Rectal smooth muscle tissue (tissue), 1 donor: ENCODE measurements around the gene CLTCL1.

Source experiments
- H3K27ac ChIP-seq: one replicate; pipeline ENCODE4 v1.7.0; 2013; ENCODE audit warnings: low read depth, low read length, inconsistent platforms
- H3K27me3 ChIP-seq: one replicate; pipeline ENCODE4 v1.7.0; 2013; ENCODE audit warnings: low read length; ENCODE audit not compliant: control insufficient read depth, insufficient read depth
- H3K36me3 ChIP-seq: one replicate; pipeline ENCODE4 v1.7.0; 2013; ENCODE audit warnings: low read length; ENCODE audit not compliant: control insufficient read depth, insufficient read depth
- H3K4me1 ChIP-seq: one replicate; pipeline ENCODE4 v1.7.0; 2013; ENCODE audit warnings: low read length; ENCODE audit not compliant: control insufficient read depth, insufficient read depth
- H3K4me3 ChIP-seq: one replicate; pipeline ENCODE4 v1.7.0; 2013; ENCODE audit warnings: low read length
- H3K9ac ChIP-seq: one replicate; pipeline ENCODE4 v1.7.0; 2013; ENCODE audit warnings: low read length

CLTCL1 gene

DNA sequence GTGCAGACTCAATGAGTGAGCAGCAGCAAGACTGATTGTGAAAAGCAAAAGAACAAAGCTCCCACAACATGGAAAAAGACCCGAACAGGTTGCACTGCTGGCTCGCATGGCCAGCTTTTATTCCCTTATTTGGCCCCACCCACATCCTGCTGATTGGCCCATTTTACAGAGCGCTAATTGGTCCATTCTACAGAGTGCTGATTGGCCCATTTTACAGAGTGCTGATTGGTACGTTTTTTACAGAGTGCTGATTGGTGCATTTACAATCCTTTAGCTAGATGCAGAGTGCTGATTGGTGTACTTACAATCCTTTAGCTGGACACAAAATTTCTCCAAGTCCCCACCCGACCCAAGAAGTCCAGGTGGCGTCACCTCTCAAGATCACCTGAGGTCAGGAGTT lies 97.6 kb downstream of the CLTCL1 start:
- Histone ChIP-seq H3K4me3 (no peak overlapping the region), H3K27me3 (no peaks in the 10 kb centered on the region)

DNA sequence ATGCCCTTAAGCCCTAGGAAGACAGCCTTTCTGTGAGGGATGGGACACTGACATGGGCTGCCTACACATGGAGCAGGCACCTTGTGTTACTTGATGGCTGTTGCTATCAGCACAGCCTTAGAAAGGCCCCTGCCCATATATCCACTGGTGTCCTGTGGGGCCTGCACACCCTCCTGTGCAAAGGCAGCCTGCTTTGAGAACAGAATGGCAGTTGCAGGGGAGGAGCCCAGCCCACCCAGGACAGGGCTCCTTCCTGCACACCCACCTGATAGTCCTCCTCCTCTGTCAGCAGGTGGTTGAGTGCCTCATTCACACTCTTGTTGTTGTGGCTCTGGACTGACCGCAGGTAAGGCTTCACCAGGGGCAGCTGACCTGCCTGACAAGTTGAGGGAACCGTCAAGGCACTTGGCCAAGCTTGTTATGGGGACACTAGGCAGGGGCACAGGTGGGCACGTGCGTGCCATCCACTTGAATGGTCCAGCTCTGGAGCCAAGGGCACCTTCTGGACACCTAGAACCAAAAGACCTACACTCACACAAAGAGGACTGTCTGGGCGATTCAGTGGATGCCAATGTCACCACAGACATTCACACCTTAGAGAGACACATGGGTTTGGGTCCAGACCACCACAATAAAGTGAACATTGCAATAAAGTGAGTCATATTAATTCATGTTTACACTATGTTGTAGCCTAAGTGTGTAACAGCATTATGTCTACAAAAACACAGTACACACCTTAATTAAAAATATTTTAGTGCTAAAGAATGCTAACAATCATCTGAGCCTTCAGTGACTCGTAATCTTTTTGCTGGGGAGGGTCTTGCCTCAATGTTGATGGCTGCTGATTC lies 103.6 kb downstream of the CLTCL1 start:
- no peak overlapping the region for H3K27ac ChIP-seq
- no peak overlapping the region for H3K4me3 ChIP-seq
- H3K27me3 ChIP-seq = no peaks in the 10 kb centered on the region
- H3K4me1 ChIP-seq = no peaks in the 10 kb centered on the region
- H3K36me3 ChIP-seq = peaks cover 2% of the 10 kb centered on the region
- H3K9ac ChIP-seq = no peak overlapping the region

More for the DNA sequence above, 97.6 kb downstream of the CLTCL1 start:
- no peaks in the 10 kb centered on the region for H3K36me3 ChIP-seq
- no peaks in the 10 kb centered on the region for H3K4me1 ChIP-seq
- no peak overlapping the region for H3K9ac ChIP-seq
- H3K27ac ChIP-seq = no peak overlapping the region

DNA sequence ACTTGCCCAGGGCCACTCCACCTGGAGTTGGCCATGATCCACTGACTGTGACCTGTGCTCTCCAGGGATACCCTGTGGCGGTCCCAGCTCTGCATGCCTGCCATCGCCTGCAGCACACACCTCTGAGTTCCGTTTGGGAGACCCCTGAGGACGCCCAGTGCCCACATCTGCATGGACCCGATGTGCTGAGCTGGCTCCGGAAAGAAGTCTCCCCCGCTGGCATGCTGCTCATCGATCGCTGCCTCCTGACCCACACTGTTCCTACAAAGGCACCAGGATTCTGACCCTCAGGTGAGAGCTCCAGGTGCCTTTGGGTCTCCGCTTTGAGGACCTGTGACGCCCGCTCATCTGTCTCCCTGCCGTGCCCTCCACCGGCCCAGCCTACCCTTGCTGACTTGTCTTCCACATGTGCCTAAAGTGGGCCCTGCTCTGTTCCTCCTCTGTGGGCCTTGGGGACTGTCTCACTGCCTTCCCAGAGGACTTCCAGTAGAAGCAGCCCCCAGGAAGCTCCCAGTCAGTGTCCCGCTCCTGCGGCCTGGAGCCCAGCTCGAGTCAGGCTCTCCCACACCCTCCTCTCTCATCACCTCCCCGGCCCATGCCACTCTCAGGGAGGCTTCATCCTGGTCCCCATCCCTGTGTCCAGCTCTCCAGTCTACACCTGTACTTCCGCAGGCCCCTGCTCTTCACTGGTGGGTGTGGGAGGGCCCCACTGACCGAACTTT lies 107.1 kb downstream of the CLTCL1 start:
- Histone ChIP-seq H3K9ac (no peak overlapping the region), H3K36me3 (peaks cover 2% of the 10 kb centered on the region), H3K27ac (no peak overlapping the region), H3K4me3 (no peak overlapping the region), H3K27me3 (no peaks in the 10 kb centered on the region), H3K4me1 (peaks cover 3% of the 10 kb centered on the region)

DNA sequence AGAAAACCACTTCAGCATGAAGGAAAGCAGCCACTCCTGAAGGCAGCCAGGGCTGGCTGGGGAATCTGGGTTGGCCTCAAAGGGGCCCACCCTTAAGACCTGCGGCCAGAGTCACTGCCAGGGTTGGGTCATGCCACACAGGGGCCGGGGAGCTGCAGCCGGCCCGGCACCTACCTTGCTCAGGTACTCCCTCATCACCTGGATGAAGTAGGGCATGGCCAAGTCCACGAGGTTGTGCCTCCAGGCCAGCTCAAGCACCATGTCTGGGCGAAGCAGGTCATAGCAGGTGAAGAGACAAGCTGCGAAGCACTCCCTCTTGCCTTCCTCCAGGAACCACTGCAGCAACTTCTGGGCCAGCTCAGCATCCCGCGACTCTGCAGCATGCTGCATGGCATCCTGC lies 108.3 kb downstream of the CLTCL1 start:
- H3K27me3 ChIP-seq = no peaks in the 10 kb centered on the region
- H3K27ac ChIP-seq = no peak overlapping the region
- peaks cover 2% of the 10 kb centered on the region for H3K36me3 ChIP-seq
- no peak overlapping the region for H3K9ac ChIP-seq
- H3K4me3 ChIP-seq = no peak overlapping the region
- peaks cover 7% of the 10 kb centered on the region for H3K4me1 ChIP-seq

DNA sequence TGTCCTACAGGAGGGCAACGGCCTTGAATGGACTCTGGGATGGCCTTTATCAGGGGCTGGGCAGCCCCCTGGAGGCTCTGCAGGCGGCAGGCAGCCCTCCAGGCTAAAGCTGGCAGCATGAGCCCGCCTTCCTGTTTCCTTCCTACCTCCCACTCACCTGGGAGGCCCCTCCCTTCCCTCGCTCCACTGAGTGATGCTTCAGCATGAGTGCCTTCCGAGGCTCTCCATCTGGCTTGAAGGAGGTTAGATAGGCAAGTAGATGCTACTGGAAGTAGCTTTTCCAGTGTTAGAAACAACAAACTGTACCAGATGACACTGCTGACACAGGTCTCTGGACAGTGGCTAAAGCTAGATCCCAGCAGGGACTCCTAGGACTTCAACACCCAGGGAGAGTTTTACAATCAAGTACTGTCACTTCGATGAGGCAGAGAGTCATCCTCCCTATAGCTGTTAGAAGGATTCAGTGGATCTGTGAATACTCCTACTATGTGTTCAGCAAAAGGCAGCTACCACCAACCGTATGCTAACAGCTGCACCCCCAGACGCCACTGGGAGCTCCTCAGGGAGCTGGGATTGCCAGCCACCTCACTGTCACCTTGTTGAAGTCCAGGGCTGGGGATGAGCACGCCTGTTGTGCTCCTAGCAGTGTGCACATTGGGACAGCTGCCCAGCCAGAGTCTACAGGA lies 108.9 kb downstream of the CLTCL1 start:
- Histone ChIP-seq H3K4me1 (peaks cover 9% of the 10 kb centered on the region), H3K27me3 (no peaks in the 10 kb centered on the region), H3K27ac (no peak overlapping the region), H3K9ac (no peak overlapping the region), H3K4me3 (no peak overlapping the region), H3K36me3 (peaks cover 1% of the 10 kb centered on the region)

DNA sequence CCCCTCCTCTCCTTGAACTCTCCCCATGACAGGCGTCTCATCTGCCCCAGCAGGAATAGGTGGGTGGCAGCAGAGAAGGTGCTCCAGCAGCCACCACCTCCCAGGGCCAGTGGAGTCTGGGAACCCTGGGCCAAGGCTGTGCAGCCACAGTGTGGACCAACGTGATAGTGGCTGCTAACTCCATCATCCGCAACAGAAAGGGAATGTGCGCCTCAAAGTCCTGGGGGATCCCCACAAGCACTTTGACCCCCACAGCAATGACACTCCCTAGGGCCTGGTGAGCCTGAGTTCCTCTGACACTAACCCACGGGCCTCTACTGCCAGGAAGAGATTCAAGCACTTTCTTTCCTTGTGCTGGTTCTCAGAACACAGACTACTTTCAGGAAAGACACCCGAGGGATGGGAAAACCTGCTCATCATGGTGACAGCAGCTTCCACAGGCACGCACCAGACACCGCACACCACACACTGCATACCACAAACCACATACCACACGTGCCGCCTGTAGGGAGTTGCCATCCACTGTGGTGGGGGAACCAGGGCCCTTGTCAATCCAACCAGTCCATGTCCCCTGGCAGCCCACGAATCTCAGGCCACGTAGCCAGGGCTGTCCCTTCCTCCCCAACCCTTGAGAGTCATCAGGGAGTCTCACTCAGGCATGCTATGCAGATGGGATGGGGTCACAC lies 109.6 kb downstream of the CLTCL1 start:
- Histone ChIP-seq H3K27me3 (no peaks in the 10 kb centered on the region), H3K4me1 (peaks cover 13% of the 10 kb centered on the region), H3K4me3 (no peak overlapping the region), H3K36me3 (no peaks in the 10 kb centered on the region), H3K9ac (no peak overlapping the region), H3K27ac (no peak overlapping the region)

DNA sequence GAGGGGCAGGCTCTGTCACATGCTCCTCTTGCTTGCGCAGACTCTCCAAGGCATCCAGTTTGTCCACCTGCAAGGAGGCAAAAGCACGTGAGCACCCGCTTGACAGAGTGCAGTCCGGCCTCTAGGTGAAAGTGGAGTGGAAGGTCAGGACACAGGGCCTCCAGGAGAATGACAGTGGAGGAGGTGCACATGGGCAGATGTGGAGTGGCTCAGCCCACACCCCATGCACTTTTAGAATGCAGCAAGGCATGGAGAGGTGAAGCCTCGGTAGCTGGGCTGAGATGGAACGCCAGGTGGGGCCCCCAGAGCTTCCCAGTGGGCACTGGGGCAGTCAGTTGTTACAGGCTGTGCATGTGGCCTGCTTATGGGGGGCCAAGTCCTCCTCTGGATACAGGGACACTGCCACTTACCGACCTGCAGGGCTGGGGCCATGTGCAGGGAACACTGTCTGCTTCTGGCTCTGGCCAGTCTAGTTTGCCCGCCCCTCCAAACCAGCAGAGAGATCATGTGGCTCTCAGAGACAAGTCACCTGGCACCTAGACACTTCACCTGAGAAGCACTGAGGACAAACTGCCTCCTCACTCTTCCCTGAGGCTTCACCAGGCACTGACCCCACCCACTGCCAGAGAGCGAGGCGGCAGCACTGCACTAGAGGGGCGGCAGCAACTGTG lies 110.6 kb downstream of the CLTCL1 start:
- no peaks in the 10 kb centered on the region for H3K27me3 ChIP-seq
- no peak overlapping the region for H3K27ac ChIP-seq
- H3K9ac ChIP-seq = no peak overlapping the region
- H3K4me3 ChIP-seq = no peak overlapping the region
- H3K4me1 ChIP-seq = peaks cover 13% of the 10 kb centered on the region
- H3K36me3 ChIP-seq = no peaks in the 10 kb centered on the region

DNA sequence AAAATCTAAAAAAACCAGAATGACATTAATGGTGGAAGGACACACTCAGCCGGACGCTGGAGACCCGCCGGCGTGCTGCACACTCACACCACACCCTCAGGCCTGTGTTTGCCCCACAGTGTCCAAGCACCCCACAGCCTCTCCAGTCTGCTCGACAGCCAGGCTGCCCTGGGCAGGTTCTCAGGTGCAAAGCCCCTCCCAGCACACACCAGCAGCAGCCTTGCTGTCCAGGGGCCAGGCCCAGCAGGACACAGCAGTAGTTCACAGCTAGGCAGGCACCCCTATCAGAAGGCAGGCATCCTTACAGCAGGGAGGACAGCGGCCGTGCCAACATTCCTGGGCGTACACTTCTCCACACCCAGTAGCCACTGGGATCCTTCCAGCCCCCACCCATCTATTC lies 111.3 kb downstream of the CLTCL1 start:
- Histone ChIP-seq H3K27me3 (no peaks in the 10 kb centered on the region), H3K4me3 (no peak overlapping the region), H3K27ac (no peak overlapping the region), H3K4me1 (peaks cover 13% of the 10 kb centered on the region), H3K9ac (no peak overlapping the region), H3K36me3 (peaks cover 2% of the 10 kb centered on the region)

DNA sequence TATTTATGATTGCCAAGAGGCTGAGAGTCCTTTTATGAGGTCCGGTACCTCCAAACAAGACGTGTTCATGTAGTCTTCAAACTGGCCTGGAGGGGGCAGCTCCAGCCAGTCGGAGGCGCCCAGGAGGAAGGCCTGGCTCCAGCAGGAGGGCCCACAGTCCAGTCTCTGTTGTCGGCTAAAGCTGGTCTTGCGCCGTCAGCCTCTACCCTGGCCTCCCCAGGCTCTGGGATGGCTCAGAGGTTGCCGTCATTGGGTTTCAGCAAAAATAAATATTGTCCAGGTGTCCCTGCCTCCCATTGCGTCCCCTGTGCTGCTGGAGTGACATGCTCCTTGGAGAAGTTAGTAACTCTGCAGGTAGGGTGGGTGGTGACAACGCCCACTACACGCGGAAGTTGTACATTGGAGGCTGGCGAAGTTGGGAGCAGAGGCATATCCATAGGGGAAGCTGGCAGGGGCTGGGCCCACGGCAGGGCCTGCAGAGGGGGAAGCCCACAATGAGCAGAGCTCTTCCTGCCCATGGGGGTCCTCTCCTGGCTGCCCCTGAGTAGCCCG lies 111.9 kb downstream of the CLTCL1 start:
- no peaks in the 10 kb centered on the region for H3K27me3 ChIP-seq
- peaks cover 2% of the 10 kb centered on the region for H3K36me3 ChIP-seq
- H3K4me1 ChIP-seq = peaks cover 13% of the 10 kb centered on the region
- peak overlapping the region; percentile 68 for H3K9ac ChIP-seq
- peak overlapping the region; percentile 78 for H3K27ac ChIP-seq
- peak overlapping the region; percentile 71 for H3K4me3 ChIP-seq

DNA sequence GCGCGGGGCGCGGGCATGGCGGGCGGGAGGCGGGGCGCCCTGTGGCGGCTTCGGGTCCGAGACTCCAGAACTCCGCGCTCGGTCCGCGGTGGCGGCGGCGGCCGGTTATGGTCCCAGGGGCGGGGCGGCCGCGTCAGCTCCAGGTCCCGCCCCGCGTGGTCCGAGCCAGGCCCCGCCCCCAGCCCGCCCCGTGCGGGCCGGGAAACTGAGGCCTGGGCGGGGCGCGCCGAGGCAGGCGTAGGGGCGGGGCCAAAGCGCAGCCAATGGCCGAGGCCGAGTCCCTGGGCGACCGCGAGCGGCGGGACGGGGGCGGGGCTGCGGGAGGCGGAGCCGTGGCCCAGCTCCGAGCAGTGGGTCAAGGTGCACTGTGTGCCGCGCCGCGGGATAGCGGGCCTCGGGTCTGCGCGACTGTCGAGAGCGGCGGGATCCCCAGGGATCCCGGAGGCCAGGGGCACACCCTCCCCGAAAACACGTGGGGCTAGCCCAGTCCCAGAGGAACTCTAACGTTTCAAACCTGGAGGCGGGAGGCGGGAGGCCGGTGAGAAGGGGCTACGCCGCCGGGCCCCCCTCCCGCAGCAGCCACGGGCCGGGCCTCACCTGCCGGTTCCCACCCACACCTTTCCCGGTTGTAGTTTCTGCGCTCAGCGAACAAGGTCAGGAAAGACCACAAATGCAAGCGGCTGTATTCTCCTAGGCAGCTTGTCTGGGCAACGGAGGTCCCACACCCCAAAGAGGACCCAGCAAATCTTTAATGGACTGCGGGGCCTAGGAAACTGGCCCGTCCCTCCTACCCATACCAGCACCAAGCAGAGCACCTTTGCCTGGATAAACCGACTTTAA lies 112.6 kb downstream of the CLTCL1 start, which contains the start of gene SLC25A1:
TSS of gene SLC25A1 (minus strand) at position 80 of the 840 bp plus-strand sequence. CDS start at position 17, 63 bp downstream.
- Histone ChIP-seq H3K27ac (peak within 1 kb of the TSS; percentile 78), H3K36me3 (peaks cover 2% of the 10 kb centered on the region)

More for the DNA sequence above, 112.6 kb downstream of the CLTCL1 start, which contains the start of gene SLC25A1:
- Histone ChIP-seq H3K27me3 (no peaks in the 10 kb centered on the region), H3K9ac (peak within 1 kb of the TSS; percentile 68), H3K4me3 (peak within 1 kb of the TSS; percentile 72), H3K4me1 (peaks cover 13% of the 10 kb centered on the region)
